Right lobe of liver (tissue), 4 donors: ENCODE results near the gene CCDC88B.

Source experiments
- POLR2A ChIP-seq: fragments of 450-650 bp; IDR thresholded peaks from one replicate; pipeline ENCODE4 v1.6.1; 2017; ENCODE audit warnings: antibody characterized with exemption, mild to moderate bottlenecking
- TF ChIP-seq, protein P1 (sequence below), 4 donors: fragments of 200-600 bp in 3 of 4; fragments of 450-650 bp in 1 of 4; IDR thresholded peaks; one replicate each; pipeline versions ENCODE4 v1.5.1 to v1.8.0; 2016 to 2022; ENCODE audit warnings: antibody characterized with exemption in 4 of 4, mild to moderate bottlenecking in 2 of 4
- donor health status: DM: no; HTN: no; CAD: no.
- donor health status: DM: no; HTN: no; CAD: no.
- donor health status: DM: no; HTN: yes; CAD: no.

DNA sequence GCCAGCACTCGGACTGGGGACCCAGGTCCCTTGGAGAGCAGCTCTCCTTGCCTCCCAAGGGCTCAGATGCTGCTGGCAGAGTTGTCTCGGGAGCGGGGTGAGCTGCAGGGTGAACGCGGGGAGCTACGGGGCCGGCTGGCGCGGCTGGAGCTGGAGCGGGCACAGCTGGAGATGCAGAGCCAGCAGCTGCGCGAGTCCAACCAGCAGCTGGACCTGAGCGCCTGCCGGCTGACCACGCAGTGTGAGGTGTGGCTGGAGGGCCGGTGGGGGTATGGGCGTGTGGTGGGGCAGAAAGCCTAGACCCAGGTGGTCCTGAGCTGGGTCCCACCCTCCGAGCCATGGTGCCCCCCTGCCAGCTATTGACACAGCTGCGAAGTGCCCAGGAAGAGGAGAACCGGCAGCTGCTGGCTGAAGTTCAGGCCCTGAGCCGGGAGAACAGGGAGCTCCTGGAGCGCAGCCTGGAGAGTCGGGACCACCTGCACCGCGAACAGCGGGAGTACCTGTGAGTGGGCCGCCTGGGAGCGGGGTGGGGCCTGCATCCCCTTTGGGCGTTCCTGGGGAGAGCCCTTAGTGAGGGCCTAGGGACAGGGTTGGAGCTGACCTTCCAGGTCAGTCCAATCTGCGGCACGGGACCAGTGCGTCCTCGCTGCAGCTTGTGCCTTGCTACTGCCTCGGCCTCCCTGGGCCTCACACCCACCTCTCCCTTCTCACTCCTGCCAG is 13.2 kb downstream of the CCDC88B start:
- TF ChIP-seq POLR2A: no peak
- TF ChIP-seq, protein P1, sequence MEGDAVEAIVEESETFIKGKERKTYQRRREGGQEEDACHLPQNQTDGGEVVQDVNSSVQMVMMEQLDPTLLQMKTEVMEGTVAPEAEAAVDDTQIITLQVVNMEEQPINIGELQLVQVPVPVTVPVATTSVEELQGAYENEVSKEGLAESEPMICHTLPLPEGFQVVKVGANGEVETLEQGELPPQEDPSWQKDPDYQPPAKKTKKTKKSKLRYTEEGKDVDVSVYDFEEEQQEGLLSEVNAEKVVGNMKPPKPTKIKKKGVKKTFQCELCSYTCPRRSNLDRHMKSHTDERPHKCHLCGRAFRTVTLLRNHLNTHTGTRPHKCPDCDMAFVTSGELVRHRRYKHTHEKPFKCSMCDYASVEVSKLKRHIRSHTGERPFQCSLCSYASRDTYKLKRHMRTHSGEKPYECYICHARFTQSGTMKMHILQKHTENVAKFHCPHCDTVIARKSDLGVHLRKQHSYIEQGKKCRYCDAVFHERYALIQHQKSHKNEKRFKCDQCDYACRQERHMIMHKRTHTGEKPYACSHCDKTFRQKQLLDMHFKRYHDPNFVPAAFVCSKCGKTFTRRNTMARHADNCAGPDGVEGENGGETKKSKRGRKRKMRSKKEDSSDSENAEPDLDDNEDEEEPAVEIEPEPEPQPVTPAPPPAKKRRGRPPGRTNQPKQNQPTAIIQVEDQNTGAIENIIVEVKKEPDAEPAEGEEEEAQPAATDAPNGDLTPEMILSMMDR (IDR thresholded peaks at IDR 0.05): no peak
